Coronary artery (tissue), 2 donors: ENCODE data around the gene PRELID2.
"Not testable (repeated sequence)": the region's sequence is repeated elsewhere in the genome, so short reads cannot be mapped to it uniquely, and the experiment has no call there.

ENCODE experiments used
- DNase-seq: peaks from one replicate; pipeline ENCODE4 v3.0.0-alpha.2; 2017; ENCODE audit warnings: low spot score
- H3K27ac ChIP-seq, 2 donors: fragments of 200-600 bp; sonication (generic); one replicate each; pipeline ENCODE4 v1.5.1; 2016 to 2019
- H3K4me3 ChIP-seq: fragments of 200-600 bp; sonication (generic); 2 replicates; pipeline ENCODE4 v1.5.1; 2016; ENCODE audit warnings: mild to moderate bottlenecking, moderate library complexity
- CTCF ChIP-seq: fragments of 200-600 bp; sonication (generic); IDR thresholded peaks from one replicate; pipeline ENCODE4 v1.5.1; 2019; ENCODE audit warnings: antibody characterized with exemption

Gene PRELID2

GRCh38 chr5:145800181-145800580 lies 35.0 kb downstream of the PRELID2 start:
- no peak overlapping the region for H3K27ac ChIP-seq
- no peak for TF ChIP-seq CTCF
- DNase-seq: no peak
- H3K4me3 ChIP-seq: no peak overlapping the region

- H3K4me3 ChIP-seq, H3K27ac ChIP-seq, DNase-seq: not testable (repeated sequence)
Observed at GRCh38 chr5:145798503-145798902, 36.6 kb downstream of the PRELID2 start.

GRCh38 chr5:145797336-145797735 lies 37.8 kb downstream of the PRELID2 start:
- Histone ChIP-seq H3K4me3 (no peak overlapping the region), H3K27ac (no peak overlapping the region)
- no peak for DNase-seq
- TF ChIP-seq CTCF: no peak

- no peak for TF ChIP-seq CTCF
- Histone ChIP-seq H3K4me3 (no peak overlapping the region), H3K27ac (no peak overlapping the region)
- DNase-seq: no peak
Observed at GRCh38 chr5:145796318-145796717, 38.8 kb downstream of the PRELID2 start.

GRCh38 chr5:145793574-145793973 lies 41.6 kb downstream of the PRELID2 start:
- Histone ChIP-seq H3K4me3 (no peak overlapping the region), H3K27ac (no peak overlapping the region)
- no peak for DNase-seq
- no peak for TF ChIP-seq CTCF

GRCh38 chr5:145792840-145793239 lies 42.3 kb downstream of the PRELID2 start:
- no peak for TF ChIP-seq CTCF
- no peak overlapping the region for H3K27ac ChIP-seq
- DNase-seq: no peak
- no peak overlapping the region for H3K4me3 ChIP-seq

- DNase-seq: no peak
- no peak for TF ChIP-seq CTCF
- H3K27ac ChIP-seq: no peak overlapping the region
- H3K4me3 ChIP-seq: no peak overlapping the region
Observed at GRCh38 chr5:145791866-145792265, 43.3 kb downstream of the PRELID2 start.

GRCh38 chr5:145787996-145788395 lies 47.1 kb downstream of the PRELID2 start:
- H3K4me3 ChIP-seq: no peak overlapping the region
- no peak overlapping the region for H3K27ac ChIP-seq
- DNase-seq: no peak
- no peak for TF ChIP-seq CTCF
